Measurements from ENCODE around the gene LMNB1.

- TF ChIP-seq CTCF (IDR thresholded peaks at IDR 0.05) = no peak
- TF ChIP-seq POLR2A (IDR thresholded peaks at IDR 0.05) = no peak
Observed at GRCh38 chr5:126753227-126753626, 23.7 kb upstream of the LMNB1 start.
